D341Med (cell line): ENCODE results near the gene MARCHF3.
"Not testable (repeated sequence)": the region's sequence is repeated elsewhere in the genome, so short reads cannot be mapped to it uniquely, and the experiment has no call there.

Source experiments
- DNase-seq: peaks from one replicate; pipeline ENCODE4 v3.0.0; 2012; ENCODE audit warnings: low spot score

The MARCHF3 gene

GRCh38 chr5:126872561-126873354 is 157.6 kb downstream of the MARCHF3 start:
- DNase-seq, result no peak

GRCh38 chr5:126871441-126871840 is 158.9 kb downstream of the MARCHF3 start:
- DNase-seq, result no peak

DNA sequence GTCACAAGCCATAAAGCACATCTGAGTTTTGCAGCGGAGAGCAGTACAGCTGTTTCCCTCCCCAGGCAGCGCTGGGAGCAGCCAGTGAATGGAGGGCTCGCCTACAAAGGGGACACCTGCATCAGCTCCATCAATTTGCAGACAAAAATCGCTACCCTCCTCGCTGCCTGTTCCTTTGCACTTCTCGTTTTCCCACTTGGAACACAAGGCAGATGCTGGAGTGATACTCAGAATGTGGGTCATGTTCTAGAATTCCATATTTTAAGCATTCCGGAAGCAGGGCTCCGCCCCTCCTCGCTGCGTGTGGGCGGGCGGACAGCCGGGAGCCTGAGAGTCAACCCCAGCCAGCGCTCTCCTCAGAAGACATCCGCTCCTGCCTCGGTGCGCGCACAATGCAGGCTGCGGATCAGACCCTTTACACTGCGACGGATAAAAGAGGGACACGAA is 161.3 kb downstream of the MARCHF3 start:
- DNase-seq, result no peak

DNA sequence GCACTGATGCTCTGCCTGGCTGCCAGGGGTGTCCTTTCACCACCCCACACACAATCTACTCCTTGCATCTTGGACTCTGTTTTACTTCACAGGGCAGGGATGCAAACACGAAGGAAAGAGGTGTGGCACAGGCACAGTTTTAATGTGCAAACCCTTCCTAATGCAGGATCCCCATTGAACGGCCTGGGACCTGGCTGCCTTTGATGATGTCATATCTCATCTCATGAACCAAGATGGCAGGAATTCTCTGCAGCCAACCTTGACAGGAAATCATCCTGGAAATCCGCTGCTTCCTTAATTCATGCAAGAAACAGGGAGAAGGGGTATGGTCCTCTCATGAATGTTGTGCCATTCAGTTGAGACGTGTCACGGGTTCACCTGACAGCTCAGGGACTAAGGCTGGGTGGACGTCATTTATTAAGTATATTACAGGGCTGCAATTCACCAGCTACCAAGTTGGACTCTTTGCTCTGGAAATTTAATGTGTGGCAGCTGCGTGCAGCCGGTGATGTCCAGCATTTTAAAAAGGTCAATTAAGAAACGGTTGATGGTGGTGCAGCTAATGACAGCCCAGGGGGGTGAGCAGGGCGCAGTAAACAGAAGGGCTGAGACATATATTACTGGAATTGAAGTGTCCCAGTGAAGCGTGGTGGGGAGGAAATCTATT is 161.9 kb downstream of the MARCHF3 start:
- DNase-seq, result no peak

- no peak for DNase-seq
These were observed 163.3 kb downstream of the MARCHF3 start for GRCh38 chr5:126866851-126867636.

DNA sequence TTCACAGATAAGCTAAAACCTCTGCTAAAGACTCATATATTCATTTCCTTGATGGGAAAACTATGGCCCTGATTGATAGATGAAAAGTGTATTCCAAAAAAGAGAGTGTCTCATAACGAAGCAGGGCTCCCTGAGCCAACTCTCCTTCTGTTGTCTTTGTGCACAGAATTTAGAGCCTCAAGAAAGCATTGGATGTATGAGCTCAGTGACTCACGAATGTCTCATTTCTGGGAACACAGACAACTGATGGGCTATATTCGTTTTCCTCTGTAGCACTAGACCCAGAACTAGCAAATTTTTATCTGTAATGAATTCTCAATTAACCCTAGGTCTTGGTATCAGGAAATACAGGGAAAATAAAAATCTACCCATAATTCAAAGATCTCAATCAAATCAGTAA is 165.1 kb downstream of the MARCHF3 start:
- DNase-seq, result no peak

DNA sequence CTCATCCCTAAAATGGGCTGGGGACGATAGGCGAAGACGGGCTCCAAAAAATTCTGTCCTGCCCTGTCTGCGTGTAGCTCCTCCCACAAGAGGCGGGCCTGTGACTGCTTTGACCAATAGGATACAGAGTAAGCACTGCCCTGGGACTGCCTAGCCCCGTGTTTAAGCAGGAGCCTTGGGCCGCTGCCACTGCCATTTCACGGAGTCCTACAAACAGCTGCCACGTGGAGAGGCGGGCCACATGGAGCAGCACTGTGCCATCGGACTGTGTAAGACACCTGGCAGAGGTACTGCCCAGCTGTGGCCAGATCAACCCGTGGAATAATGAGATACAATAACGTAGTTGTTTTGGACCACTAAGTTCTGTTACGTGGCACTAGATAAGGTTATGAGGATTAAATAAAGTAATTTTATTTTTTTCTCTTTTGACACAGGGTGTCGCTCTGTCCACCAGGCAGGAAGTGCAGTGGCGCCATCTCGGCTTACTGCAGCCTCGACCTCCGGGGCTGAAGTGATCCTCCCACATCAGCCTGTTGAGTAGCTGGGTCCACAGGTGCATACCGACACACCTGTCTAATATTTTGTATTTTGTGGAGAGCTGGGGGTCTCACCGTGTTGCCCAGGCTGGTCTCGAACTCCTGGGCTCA is 166.2 kb downstream of the MARCHF3 start:
- no peak for DNase-seq

GRCh38 chr5:126863402-126863801 is 167.0 kb downstream of the MARCHF3 start:
- no peak for DNase-seq

- DNase-seq, result no peak
These were observed 171.9 kb downstream of the MARCHF3 start for GRCh38 chr5:126858441-126858840.

GRCh38 chr5:126857472-126858410 is 172.6 kb downstream of the MARCHF3 start:
- no peak for DNase-seq

GRCh38 chr5:126855266-126855665 is 175.1 kb downstream of the MARCHF3 start:
- no peak for DNase-seq

DNA sequence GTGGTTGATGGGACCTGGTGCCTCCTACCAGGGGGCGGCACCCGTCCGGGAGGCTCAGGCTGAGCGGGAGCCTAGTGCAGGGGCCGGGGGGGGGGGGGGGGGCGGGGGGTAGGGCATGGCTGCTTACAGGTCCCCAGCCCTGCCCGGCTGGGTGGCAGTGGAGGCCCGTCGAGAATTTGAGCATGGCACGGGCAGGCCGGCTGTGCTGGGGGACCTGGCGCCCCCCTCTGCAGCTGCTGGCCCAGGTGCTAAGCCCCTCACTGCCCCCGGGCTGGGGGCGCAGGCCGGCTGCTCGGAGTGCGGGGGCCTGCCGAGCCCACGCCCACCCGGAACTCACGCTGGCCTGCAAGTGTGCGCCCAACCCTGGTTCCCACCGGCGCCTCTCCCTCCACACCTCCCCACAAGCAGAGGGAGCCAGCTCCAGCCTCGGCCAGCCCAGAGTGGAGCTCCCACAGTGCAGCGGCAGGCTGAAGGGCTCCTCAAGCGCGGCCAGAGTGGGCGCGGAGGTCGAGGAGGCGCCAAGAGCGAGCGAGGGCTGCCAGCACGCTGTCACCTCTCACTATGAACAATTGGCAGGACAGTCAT is 175.7 kb downstream of the MARCHF3 start:
- no peak for DNase-seq

GRCh38 chr5:126853541-126854307 is 176.6 kb downstream of the MARCHF3 start:
- DNase-seq, result not testable (repeated sequence)

DNA sequence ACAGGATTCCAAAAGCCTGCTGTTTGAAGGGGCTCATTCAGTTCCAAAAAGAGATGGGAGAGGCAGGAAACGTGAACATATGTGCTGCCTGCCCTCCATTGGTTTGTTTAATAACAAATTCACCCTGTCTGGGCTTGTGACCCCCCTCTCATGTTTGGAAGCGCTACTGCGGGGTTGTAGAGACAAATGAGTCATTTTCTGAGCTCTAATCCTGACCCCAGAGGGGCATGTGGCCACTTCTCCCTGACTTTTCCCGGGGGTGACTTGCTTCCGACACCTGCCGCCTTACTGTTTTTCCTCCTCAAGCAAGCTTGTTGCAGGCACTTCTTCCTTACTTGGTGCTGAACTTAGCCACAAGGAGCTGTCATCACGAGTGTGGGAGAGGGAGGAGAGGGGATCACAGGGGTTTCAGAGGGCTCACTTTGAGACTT is 177.5 kb downstream of the MARCHF3 start:
- DNase-seq, result no peak

DNA sequence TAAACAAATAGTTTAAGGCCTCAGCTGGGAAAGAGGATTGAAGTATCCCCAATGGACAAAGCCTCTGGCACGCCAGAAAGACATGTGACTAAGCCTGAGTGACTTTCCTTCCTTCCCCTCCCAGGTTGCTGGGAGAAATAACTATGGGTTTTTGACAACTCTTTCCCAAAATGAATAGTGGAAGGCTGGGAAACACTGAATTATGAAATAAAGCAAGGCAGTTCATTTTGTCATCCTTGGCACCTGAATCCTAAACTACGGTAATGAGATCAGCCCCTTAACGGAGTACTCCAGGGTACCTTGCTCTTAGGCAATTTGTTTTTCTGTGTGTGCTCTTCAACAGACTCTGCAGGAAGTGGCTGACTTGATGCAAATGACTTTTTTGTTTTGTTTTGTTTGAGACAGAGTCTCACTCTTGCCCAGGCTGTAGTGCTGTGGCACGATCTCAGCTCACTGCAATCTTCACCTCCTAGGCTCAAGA is 178.2 kb downstream of the MARCHF3 start:
- no peak for DNase-seq

GRCh38 chr5:126851501-126852011 is 178.8 kb downstream of the MARCHF3 start:
- no peak for DNase-seq

DNA sequence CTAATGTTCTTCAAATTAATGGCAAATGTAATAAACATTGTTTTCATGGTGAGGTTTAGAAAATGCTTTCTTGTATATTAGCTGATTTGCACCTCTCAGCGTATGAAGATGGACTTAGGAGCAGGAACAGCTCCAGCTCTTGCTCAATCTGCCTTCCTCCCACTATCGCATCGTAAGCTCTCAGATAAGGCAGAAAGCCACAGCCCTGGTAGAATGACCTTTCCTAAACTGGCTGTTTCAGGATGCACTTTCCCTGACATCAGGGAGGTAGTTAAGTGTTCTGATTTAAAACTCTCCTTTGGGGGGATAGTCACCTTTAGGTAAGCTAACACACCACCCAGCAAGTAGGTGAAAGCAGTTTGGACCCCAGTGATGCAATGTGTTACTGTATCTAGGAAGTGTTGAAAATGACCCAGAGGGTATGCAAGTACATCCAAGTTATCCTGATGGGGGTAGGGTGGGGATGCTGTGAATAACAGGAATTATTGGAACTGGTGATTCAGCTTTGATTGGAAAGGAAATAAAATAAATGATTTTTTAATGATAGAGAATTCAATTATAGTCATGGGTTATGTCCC is 181.2 kb downstream of the MARCHF3 start:
- no peak for DNase-seq

GRCh38 chr5:126848253-126848652 is 182.1 kb downstream of the MARCHF3 start:
- DNase-seq, result no peak

- DNase-seq, result no peak
These were observed 182.5 kb downstream of the MARCHF3 start for GRCh38 chr5:126847826-126848251.
